HG03354 (cell line): ENCODE data around the gene MYLK3.
"Not testable (repeated sequence)": the region's sequence is repeated elsewhere in the genome, so short reads cannot be mapped to it uniquely, and the experiment has no call there.

Experiments
- ATAC-seq: cut with Tn5 transposase; IDR thresholded peaks from one replicate; pipeline ENCODE4 v1.9.1; 2021; ENCODE audit warnings: mild to moderate bottlenecking; ENCODE audit not compliant: unreplicated experiment, poor library complexity, severe bottlenecking

MYLK3 gene

DNA sequence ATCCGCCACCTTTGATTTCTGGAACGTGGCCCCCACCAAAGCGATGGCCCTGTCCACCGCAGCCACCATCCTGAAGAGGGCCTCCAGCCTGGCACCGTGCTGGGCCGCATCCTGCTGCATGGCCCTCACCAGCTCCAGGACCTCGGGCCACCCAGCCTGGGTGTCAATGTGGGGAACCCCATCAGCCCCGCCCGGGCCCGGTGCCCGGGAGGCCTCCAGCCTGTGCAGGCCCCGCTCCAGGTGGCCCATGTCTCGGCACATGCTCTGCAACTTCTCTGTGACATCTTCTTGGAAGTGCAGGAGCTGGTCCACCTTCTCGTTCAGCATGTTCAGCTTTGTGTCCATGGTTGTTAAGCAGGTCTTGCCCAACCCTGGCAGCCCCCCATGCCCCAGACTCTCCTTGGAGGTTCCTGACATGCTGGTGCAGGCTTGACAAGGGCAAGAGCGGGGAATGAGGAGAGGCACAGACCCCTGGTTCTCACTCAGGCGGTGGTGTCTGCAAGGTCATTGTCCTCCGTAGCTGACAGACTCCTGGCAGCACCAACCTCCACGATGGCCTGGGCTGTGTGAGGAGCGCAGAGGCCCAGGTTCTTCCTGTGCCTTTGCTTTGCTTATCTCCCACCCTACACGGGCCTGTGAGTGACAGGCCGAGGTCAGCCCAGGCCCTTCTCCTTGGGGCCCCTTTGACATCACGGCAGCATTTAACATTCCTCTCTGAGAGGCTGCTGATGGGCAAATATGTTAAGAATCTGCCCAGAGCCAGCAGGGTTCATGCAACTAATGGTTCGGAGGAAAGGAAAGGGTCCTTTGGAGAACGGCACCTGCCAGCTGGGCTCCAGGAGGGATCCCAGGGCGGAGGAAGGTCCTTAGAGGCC lies at the start of gene MYLK3:
Gene MYLK3 (minus strand): TSS at position 568 of the 875 bp plus-strand sequence. CDS start 151 bp downstream, at position 417.
- ATAC-seq = no peak

DNA sequence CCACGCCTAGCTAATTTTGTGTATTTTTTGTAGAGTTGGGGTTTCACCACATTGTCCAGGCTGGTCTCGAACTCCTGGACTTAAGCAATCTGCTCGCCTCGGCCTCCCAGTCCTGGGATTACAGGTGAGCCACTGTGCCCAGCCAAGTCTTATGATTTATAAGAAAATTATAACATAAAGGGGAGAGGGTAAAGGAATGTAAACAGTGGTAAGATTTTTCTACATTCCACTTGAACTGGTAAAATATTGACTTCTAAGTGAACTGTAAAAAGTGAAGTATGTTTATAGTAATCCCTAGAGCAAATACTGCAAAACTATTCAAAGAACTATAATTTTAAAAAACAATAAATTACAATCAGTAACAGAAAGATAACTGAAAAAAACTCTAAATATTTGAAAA lies 49.4 kb upstream of the MYLK3 start:
- ATAC-seq = no peak

GRCh38 chr16:46796764-46797269 lies 48.7 kb upstream of the MYLK3 start:
- ATAC-seq = no peak

GRCh38 chr16:46793841-46794240 lies 45.7 kb upstream of the MYLK3 start:
- ATAC-seq = no peak

GRCh38 chr16:46790599-46791270 lies 42.6 kb upstream of the MYLK3 start:
- no peak for ATAC-seq

DNA sequence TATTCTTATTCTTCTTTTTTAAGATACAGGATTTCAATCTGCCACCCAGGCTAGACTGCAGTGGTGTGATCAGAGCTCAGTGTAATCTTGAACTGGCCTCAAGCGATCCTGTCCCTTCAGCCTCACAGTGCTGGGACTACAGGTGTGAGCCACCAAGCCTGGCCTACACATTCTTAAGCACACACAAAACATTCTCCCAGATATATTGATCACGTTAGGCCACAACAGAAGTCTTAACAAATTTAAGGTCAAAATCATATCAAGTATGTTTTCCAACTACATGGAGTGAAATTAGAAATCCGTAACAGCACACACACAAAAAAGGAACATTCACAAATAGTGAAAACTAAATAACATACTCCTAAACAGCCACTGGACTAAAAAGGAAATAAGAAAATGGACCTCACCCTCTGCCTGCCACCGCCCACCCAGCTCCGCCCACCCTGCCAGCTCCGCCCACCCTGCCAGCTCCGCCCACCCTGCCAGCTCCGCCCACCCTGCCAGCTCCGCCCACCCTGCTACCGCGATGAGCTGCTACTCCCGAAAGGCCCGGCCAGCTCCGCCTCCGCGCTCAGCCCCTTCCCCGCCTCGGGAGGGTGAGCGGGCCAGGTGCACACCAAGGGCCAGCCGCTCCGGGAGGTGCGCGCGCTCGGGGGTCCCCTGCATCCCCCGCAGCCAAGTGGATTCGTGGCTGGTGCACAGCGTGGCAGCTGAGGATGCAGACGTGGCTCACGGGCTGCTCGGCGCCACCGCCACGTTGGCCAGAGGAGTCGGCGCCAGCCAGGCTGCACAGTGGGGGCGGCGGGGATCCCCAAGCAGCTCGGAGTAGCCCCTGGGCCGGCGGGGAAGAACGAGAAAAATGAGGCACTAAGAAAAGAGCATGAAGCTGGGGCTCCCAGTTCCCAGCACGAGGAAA lies 41.6 kb upstream of the MYLK3 start:
- peak; percentile 85 for ATAC-seq

DNA sequence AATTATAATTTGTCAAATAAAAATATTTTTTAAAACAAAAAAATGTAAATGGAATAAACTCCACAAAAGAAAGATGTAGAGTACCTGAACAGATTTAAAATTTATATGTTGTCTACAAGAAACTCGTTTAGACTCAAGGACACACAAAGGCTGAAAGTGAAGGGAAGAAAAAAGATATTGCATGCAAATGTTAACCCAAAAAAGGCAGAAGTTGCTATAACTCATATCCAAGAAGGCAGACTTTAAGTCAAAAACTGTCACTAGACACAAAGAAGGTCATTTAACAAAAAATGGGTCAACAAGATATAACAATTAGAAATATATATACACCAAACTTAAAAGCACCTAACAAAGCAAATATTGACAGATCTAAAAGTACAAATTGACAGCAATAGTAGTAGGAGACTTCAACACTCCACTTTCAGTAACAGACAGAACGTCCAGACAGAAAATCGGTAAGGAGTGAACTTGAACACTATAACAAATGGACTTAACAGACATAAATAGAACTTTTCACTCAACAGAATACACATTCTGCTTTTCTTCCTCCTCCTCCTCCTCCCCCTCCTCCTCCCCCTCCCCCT lies 40.8 kb upstream of the MYLK3 start:
- no peak for ATAC-seq

GRCh38 chr16:46787909-46788308 lies 39.8 kb upstream of the MYLK3 start:
- ATAC-seq = no peak

DNA sequence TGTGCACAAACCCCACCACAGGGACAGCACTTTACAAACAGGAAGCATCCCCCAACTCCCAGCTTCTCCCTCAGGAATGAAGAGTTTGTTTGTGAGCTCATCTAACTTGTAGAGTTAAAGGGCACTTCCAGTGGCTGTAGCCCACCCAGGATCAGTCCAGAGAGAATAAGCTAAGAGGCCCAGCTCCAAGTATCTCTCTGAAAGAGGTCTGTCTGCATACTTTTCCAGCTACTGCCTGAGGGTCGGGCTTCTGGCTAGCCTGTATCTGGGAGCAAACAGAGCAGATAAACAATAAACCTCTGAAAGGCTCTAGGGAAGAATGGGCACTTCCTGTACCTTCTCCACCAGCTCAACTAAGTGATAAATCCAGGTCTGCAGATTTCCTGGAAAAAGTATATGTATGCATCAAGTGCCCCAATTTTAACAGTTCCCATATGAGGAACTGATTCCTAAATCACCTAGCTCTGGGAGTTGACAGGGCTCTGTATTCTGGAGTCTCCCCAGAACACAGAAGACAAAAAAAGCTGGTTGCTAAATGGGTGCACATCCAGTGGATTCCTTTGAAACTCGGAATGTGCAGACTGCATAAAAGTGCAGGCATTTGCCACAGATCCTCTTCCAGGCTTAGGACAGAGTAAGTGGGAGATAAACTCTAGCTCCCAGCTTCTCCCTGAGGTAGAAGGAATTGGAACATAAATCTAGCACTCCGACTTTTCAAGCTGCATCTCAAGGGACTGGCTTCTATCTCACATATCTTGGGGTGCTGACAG lies 37.1 kb upstream of the MYLK3 start:
- ATAC-seq = no peak

DNA sequence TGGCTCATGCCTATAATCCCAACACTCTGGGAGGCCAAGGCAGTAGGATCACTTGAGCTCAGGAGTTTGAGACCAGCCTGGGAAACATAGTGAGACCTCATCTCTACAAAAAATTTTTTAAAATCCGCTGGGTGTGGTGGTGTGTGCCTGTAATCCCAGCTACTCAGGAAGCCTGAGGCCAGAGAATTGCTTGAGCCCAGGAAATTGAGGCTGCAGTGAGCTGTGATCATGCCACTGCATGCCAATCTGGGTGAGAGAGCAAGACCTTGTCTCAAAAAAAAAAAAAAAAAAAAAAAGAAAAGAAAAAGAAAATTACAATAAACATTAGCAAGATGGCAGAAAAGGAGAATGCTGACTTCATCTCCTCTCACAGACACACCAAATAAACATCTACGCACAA lies 36.4 kb upstream of the MYLK3 start:
- ATAC-seq = not testable (repeated sequence)

GRCh38 chr16:46783800-46784199 lies 35.7 kb upstream of the MYLK3 start:
- no peak for ATAC-seq

- ATAC-seq = no peak
Measured at GRCh38 chr16:46782320-46782719, 34.2 kb upstream of the MYLK3 start.

DNA sequence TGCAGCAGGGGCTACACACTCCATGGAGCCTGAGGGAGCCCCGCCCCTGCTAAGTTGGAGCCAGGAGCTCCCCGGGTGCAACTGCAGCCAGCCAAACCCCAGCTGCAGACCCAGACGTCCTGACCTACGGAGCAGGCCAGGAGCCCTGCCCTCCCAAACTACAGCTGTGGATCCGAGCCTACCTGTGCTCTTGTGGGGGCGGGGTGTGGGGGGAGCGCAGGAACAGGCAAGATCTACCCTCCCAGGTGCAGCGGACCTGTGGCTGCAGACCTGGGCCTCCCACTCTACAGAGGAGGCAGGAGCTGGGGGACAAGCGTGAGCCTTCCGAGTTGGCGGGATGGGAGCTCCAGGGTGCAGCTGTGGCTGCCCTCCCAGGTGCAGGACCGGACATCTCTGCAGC lies 29.7 kb upstream of the MYLK3 start:
- no peak for ATAC-seq

DNA sequence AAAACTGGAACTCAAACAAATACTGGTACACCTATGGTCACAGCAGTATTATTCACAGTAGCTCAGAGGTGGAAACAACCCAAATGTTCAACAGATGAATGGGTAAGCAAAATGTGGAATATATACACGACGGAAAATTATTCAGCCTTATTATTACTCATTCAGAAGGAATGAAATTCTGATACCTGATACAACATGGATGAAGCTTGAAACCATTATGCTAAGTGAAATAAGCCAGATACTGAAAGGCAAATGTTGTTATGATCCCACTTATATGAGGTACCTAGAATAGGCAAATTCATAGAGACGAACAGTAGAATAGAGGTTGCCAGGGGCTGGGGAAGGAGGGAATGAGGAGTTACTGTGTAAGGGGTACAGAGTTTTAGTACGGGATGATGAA lies 27.1 kb upstream of the MYLK3 start:
- ATAC-seq = no peak

DNA sequence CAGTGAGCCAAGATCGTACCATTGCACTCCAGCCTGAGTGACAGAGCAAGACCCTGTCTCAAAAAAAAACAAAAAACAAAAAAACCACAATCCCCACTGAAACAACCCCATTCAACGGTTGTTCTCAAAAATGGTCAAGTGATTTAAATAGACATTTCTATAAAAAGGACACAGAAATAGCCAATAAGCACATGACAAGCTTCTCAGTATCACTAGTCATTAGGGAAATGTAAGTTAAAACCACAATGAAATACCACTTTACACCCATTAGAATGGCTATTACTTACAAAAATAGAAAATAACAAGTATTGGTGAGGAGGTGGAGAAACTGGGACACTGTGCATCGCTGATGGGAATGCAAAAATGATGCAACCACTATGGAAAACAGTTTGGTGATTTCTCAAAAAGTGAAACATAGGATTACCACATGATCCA lies 26.6 kb upstream of the MYLK3 start:
- ATAC-seq = no peak

DNA sequence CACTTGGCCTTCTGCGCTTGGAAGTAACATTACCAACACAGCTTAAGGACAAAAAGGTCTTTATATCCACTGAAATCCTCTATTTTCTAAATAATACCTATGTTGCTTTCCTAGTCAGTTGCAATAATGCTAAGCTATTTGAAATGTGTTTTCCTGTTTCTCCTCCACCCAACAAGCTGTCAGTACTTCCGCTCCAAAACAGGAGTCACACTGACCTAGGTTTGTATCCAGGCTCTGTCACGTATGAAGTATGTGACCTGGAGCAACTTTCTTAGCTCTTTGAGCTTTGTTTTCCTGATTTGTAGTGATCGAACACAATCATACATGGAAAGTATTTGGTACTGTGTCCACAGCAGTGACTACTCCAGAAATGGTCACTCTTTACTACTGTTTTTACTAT lies 24.3 kb upstream of the MYLK3 start:
- no peak for ATAC-seq

- no peak for ATAC-seq
Measured at GRCh38 chr16:46768809-46769208, 20.7 kb upstream of the MYLK3 start.

- no peak for ATAC-seq
Measured at GRCh38 chr16:46765050-46765449, 16.9 kb upstream of the MYLK3 start.

- no peak for ATAC-seq
Measured at GRCh38 chr16:46763147-46763546, 15.0 kb upstream of the MYLK3 start.
